Measurements from ENCODE around the gene ZC3HAV1L.
"Not testable (repeated sequence)": the region's sequence is repeated elsewhere in the genome, so short reads cannot be mapped to it uniquely, and the experiment has no call there.

ZC3HAV1L gene

GRCh38 chr7:138979988-138980562 lies 55.8 kb downstream of the ZC3HAV1L start:
- Histone ChIP-seq H3K9ac (ENCODE audit: low read length) (peak overlapping the region; percentile 84), H3K79me1 (replicated peaks; ENCODE audit: low read length, poor library complexity, severe bottlenecking) (peaks cover 25% of the 10 kb centered on the region), H2BK120ac (ENCODE audit: low read depth, low read length) (no peak overlapping the region), H3K27me3 (ENCODE audit: control insufficient read depth in 1 of 2, insufficient read depth in 1 of 2, low read length in 2 of 2) (peaks cover 0 to 22% of the 10 kb centered on the region in 2 experiments), H3K27ac (ENCODE audit: low read length, poor library complexity, severe bottlenecking) (no peak overlapping the region), H2AK5ac (ENCODE audit: low read length, severe bottlenecking) (no peak overlapping the region), H3K4me3 (ENCODE audit: insufficient read depth in 1 of 2, low read depth in 1 of 2, low read length in 2 of 2) (peak overlapping the region; percentile 78 to 84), H3K4me1 (ENCODE audit: control insufficient read depth, insufficient read depth, low read depth, low read length) (peaks cover 13% of the 10 kb centered on the region), H2BK5ac (ENCODE audit: low read depth, low read length, poor library complexity, severe bottlenecking) (no peak overlapping the region), H3K18ac (ENCODE audit: low read depth in 1 of 2, low read length in 2 of 2) (no peak overlapping the region), H3K36me3 (ENCODE audit: control insufficient read depth in 1 of 2, insufficient read depth in 2 of 2, low read depth in 1 of 2, low read length in 2 of 2) (no peaks in the 10 kb centered on the region), H2BK12ac (ENCODE audit: low read length in 2 of 2) (peak overlapping the region in 1 of 2 experiments; percentile 15), H3K4ac (ENCODE audit: low read depth in 1 of 2, low read length in 2 of 2) (no peak overlapping the region), H2BK15ac (ENCODE audit: low read depth, poor library complexity, severe bottlenecking) (no peak overlapping the region), H4K91ac (ENCODE audit: low read length) (no peak overlapping the region), H3K4me2 (ENCODE audit: low read length, poor library complexity, severe bottlenecking) (peak overlapping the region; percentile 97), H3K9me3 (ENCODE audit: control insufficient read depth, low read length) (no peaks in the 10 kb centered on the region), H2AFZ (ENCODE audit: low read depth, low read length) (no peak overlapping the region), H3K14ac (ENCODE audit: low read length in 2 of 2) (peak overlapping the region in 1 of 2 experiments; percentile 66), H4K8ac (ENCODE audit: low read length) (no peak overlapping the region), H3K23ac (ENCODE audit: low read length in 2 of 2) (no peak overlapping the region)
- 0% methylated on average over 9 of the region's 9 CpGs for WGBS
- DNase-seq = peak; percentile 49

GRCh38 chr7:138979226-138979979 lies 56.4 kb downstream of the ZC3HAV1L start:
- Histone ChIP-seq H3K9ac (ENCODE audit: low read length) (no peak overlapping the region), H3K14ac (ENCODE audit: low read length in 2 of 2) (peak overlapping the region in 1 of 2 experiments; percentile 66), H3K27me3 (ENCODE audit: control insufficient read depth in 1 of 2, insufficient read depth in 1 of 2, low read length in 2 of 2) (peaks cover 0 to 17% of the 10 kb centered on the region in 2 experiments), H3K4ac (ENCODE audit: low read depth in 1 of 2, low read length in 2 of 2) (no peak overlapping the region), H3K4me2 (ENCODE audit: low read length, poor library complexity, severe bottlenecking) (peak overlapping the region; percentile 59), H3K4me3 (ENCODE audit: insufficient read depth in 1 of 2, low read depth in 1 of 2, low read length in 2 of 2) (peak overlapping the region in 1 of 2 experiments; percentile 84), H3K23ac (ENCODE audit: low read length in 2 of 2) (no peak overlapping the region), H2BK12ac (ENCODE audit: low read length in 2 of 2) (peak overlapping the region in 1 of 2 experiments; percentile 15), H4K8ac (ENCODE audit: low read length) (no peak overlapping the region), H3K27ac (ENCODE audit: low read length, poor library complexity, severe bottlenecking) (no peak overlapping the region), H2BK15ac (ENCODE audit: low read depth, poor library complexity, severe bottlenecking) (no peak overlapping the region), H4K91ac (ENCODE audit: low read length) (no peak overlapping the region), H2BK120ac (ENCODE audit: low read depth, low read length) (no peak overlapping the region), H3K4me1 (ENCODE audit: control insufficient read depth, insufficient read depth, low read depth, low read length) (peaks cover 13% of the 10 kb centered on the region), H2BK5ac (ENCODE audit: low read depth, low read length, poor library complexity, severe bottlenecking) (no peak overlapping the region), H3K9me3 (ENCODE audit: control insufficient read depth, low read length) (no peaks in the 10 kb centered on the region), H3K79me1 (replicated peaks; ENCODE audit: low read length, poor library complexity, severe bottlenecking) (peaks cover 30% of the 10 kb centered on the region), H2AFZ (ENCODE audit: low read depth, low read length) (no peak overlapping the region), H3K36me3 (ENCODE audit: control insufficient read depth in 1 of 2, insufficient read depth in 2 of 2, low read depth in 1 of 2, low read length in 2 of 2) (no peaks in the 10 kb centered on the region), H3K18ac (ENCODE audit: low read depth in 1 of 2, low read length in 2 of 2) (peak overlapping the region in 1 of 2 experiments; percentile 72), H2AK5ac (ENCODE audit: low read length, severe bottlenecking) (no peak overlapping the region)
- 91% methylated on average over 3 of the region's 6 CpGs for WGBS
- DNase-seq = peak; percentile 45

GRCh38 chr7:138978541-138979184 lies 57.2 kb downstream of the ZC3HAV1L start:
- Histone ChIP-seq H3K4me2 (ENCODE audit: low read length, poor library complexity, severe bottlenecking) (no peak overlapping the region), H3K36me3 (ENCODE audit: control insufficient read depth in 1 of 2, insufficient read depth in 2 of 2, low read depth in 1 of 2, low read length in 2 of 2) (no peaks in the 10 kb centered on the region), H3K27me3 (ENCODE audit: control insufficient read depth in 1 of 2, insufficient read depth in 1 of 2, low read length in 2 of 2) (peaks cover 0 to 17% of the 10 kb centered on the region in 2 experiments), H3K14ac (ENCODE audit: low read length in 2 of 2) (no peak overlapping the region), H2BK5ac (ENCODE audit: low read depth, low read length, poor library complexity, severe bottlenecking) (no peak overlapping the region), H3K9me3 (ENCODE audit: control insufficient read depth, low read length) (no peaks in the 10 kb centered on the region), H4K91ac (ENCODE audit: low read length) (no peak overlapping the region), H3K27ac (ENCODE audit: low read length, poor library complexity, severe bottlenecking) (no peak overlapping the region), H2BK120ac (ENCODE audit: low read depth, low read length) (no peak overlapping the region), H2AFZ (ENCODE audit: low read depth, low read length) (no peak overlapping the region), H3K79me1 (replicated peaks; ENCODE audit: low read length, poor library complexity, severe bottlenecking) (peaks cover 34% of the 10 kb centered on the region), H3K4me1 (ENCODE audit: control insufficient read depth, insufficient read depth, low read depth, low read length) (peaks cover 13% of the 10 kb centered on the region), H3K4ac (ENCODE audit: low read depth in 1 of 2, low read length in 2 of 2) (peak overlapping the region in 1 of 2 experiments; percentile 6), H3K9ac (ENCODE audit: low read length) (no peak overlapping the region), H4K8ac (ENCODE audit: low read length) (peak overlapping the region; percentile 57), H3K4me3 (ENCODE audit: insufficient read depth in 1 of 2, low read depth in 1 of 2, low read length in 2 of 2) (no peak overlapping the region), H2BK15ac (ENCODE audit: low read depth, poor library complexity, severe bottlenecking) (no peak overlapping the region), H2BK12ac (ENCODE audit: low read length in 2 of 2) (peak overlapping the region in 1 of 2 experiments; percentile 17), H2AK5ac (ENCODE audit: low read length, severe bottlenecking) (no peak overlapping the region), H3K18ac (ENCODE audit: low read depth in 1 of 2, low read length in 2 of 2) (peak overlapping the region in 1 of 2 experiments; percentile 4), H3K23ac (ENCODE audit: low read length in 2 of 2) (no peak overlapping the region)
- WGBS = 76% methylated on average over 6 of the region's 6 CpGs
- DNase-seq = no peak

- not testable (repeated sequence) for H3K27me3 ChIP-seq (ENCODE audit: control insufficient read depth in 1 of 2, insufficient read depth in 1 of 2, low read length in 2 of 2); H3K4me2 ChIP-seq (ENCODE audit: low read length, poor library complexity, severe bottlenecking); H2BK12ac ChIP-seq (ENCODE audit: low read length in 2 of 2)
Measured at GRCh38 chr7:138976161-138976560, 59.7 kb downstream of the ZC3HAV1L start.

More at GRCh38 chr7:138976161-138976560, 59.7 kb downstream of the ZC3HAV1L start:
- H3K23ac ChIP-seq (ENCODE audit: low read length in 2 of 2); H3K4me1 ChIP-seq (ENCODE audit: control insufficient read depth, insufficient read depth, low read depth, low read length); H4K91ac ChIP-seq (ENCODE audit: low read length); H3K4me3 ChIP-seq (ENCODE audit: insufficient read depth in 1 of 2, low read depth in 1 of 2, low read length in 2 of 2); H3K18ac ChIP-seq (ENCODE audit: low read depth in 1 of 2, low read length in 2 of 2); H3K36me3 ChIP-seq (ENCODE audit: control insufficient read depth in 1 of 2, insufficient read depth in 2 of 2, low read depth in 1 of 2, low read length in 2 of 2); H3K27ac ChIP-seq (ENCODE audit: low read length, poor library complexity, severe bottlenecking); H2AK5ac ChIP-seq (ENCODE audit: low read length, severe bottlenecking); H2BK15ac ChIP-seq (ENCODE audit: low read depth, poor library complexity, severe bottlenecking); H3K9ac ChIP-seq (ENCODE audit: low read length); H4K8ac ChIP-seq (ENCODE audit: low read length); H3K9me3 ChIP-seq (ENCODE audit: control insufficient read depth, low read length); H2BK120ac ChIP-seq (ENCODE audit: low read depth, low read length); H2BK5ac ChIP-seq (ENCODE audit: low read depth, low read length, poor library complexity, severe bottlenecking); H3K14ac ChIP-seq (ENCODE audit: low read length in 2 of 2); H2AFZ ChIP-seq (ENCODE audit: low read depth, low read length); H3K4ac ChIP-seq (ENCODE audit: low read depth in 1 of 2, low read length in 2 of 2); DNase-seq: not testable (repeated sequence)
- peaks cover 51% of the 10 kb centered on the region for H3K79me1 ChIP-seq (replicated peaks; ENCODE audit: low read length, poor library complexity, severe bottlenecking)
- WGBS = 70% methylated on average over 8 of the region's 11 CpGs

Measured in mesenchymal stem cell (in vitro differentiated cells and primary cell).